ENCODE results near the gene CYBA.
A peak's percentile ranks its signal among the peaks of the same experiment; 100 is the strongest.

The CYBA gene

GRCh38 chr16:88684569-88685155 lies 33.8 kb upstream of the CYBA start:
- H3K27ac ChIP-seq = peak overlapping the region in 8 of 11 experiments; percentile 15 to 74 (median 38); a peak in 12 of 22 replicates
- no peaks in the 10 kb centered on the region for H3K9me3 ChIP-seq (replicated peaks in 1 of 11)
- TF ChIP-seq Cebpa-rat (IDR thresholded peaks at IDR 0.05) = no peak
- peaks cover 0 to 14% (median 0%) of the 10 kb centered on the region in 11 experiments; a peak in 4 of 22 replicates for H4K20me1 ChIP-seq
- peaks cover 0 to 9% (median 0%) of the 10 kb centered on the region in 11 experiments; a peak in 5 of 22 replicates for H3K36me3 ChIP-seq
- peak overlapping the region; percentile 90 to 100 (median 98) for H3K4me2 ChIP-seq
- H3K4me3 ChIP-seq = peak overlapping the region in 7 of 10 experiments; percentile 67 to 82 (median 79); a peak in 11 of 20 replicates
- peaks cover 0 to 6% (median 0%) of the 10 kb centered on the region in 11 experiments; a peak in 5 of 22 replicates for H3K27me3 ChIP-seq
- peaks cover 52 to 73% (median 67%) of the 10 kb centered on the region in 10 experiments for H3K4me1 ChIP-seq
- H3K9ac ChIP-seq = peak overlapping the region in 10 of 11 experiments; percentile 7 to 81 (median 77); a peak in 16 of 22 replicates

DNA sequence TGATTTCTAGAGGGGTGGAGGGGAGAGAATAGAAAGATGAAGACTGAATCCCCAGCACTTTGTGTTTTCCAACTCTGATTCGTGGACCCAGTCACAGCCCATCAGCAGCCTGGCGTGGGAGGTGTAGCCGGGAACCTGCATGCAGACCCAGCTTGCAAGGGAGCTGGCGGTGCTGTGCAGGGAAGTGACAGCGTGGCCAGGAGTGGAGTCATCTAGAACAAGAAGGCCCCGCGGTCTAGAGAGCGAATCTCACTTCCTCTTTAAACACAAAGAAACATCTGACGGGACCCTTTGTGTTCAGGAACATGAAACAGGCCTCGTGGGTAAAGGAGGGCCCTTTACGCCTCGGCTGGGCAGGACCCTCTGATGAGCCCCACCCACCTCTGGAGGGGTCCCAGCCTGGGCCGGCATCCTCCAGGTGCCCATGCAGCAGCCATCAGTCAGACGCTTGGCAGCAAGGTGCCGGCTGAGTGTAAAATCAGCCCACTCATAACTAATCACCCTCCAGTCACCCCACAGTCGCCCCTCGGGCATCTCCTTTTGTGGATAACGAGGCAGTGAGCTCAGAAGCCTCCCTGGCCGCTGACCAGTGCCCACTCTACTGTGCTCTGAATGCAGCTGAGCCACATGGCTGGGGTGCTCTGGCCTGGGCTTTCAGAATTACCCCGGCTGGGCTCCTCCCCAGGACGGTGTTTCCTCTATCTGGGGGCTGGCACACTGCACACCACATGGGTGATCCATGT lies 31.0 kb upstream of the CYBA start:
- Histone ChIP-seq H3K4me3 (peak overlapping the region in 3 of 10 experiments; percentile 10 to 35 (median 20); a peak in 2 of 20 replicates), H3K9ac (peak overlapping the region; percentile 63 to 96 (median 88); a peak in 21 of 22 replicates), H3K9me3 (replicated peaks in 1 of 11) (no peaks in the 10 kb centered on the region), H3K27me3 (peaks cover 0 to 6% (median 0%) of the 10 kb centered on the region in 11 experiments; a peak in 5 of 22 replicates), H3K4me1 (peaks cover 49 to 73% (median 65%) of the 10 kb centered on the region in 10 experiments), H3K36me3 (peaks cover 0 to 32% (median 10%) of the 10 kb centered on the region in 11 experiments; a peak in 8 of 22 replicates), H3K27ac (peak overlapping the region; percentile 59 to 99 (median 96); a peak in 21 of 22 replicates), H4K20me1 (peaks cover 0 to 29% (median 0%) of the 10 kb centered on the region in 11 experiments; a peak in 4 of 22 replicates), H3K4me2 (peak overlapping the region; percentile 73 to 97 (median 83))
- TF ChIP-seq Cebpa-rat (IDR thresholded peaks at IDR 0.05) = no peak

DNA sequence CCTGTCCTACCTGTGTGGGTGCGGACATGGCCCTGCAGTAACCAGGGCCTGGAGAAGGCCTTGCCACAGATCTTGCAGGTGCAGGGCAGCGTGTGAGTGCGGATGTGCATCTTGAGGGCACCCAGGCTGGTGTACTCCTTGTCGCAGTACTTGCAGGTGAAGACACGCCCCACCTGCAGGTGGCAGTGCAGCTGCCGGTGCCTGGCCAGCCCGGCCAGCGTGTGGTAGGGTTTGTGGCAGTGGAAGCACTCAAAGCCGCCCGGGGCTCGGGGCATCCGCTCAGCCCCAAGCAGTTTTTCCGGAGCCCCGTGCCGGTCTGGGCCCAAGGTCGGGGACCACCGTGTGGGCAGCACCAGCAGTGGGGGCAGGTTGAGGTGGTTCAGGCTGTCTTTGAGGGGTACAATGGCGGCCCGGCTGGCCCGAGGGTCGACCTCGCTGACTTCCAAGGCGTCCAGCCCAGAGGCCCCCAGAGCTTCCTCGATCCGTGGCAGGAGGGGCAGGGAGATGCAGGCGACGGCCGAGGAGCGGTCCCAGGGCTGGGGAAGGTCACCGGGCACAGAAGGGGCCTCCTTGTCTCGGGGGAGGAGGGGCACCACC lies 30.3 kb upstream of the CYBA start:
- H3K9ac ChIP-seq = peak overlapping the region in 9 of 11 experiments; percentile 80 to 96 (median 89); a peak in 17 of 22 replicates
- H3K27ac ChIP-seq = peak overlapping the region in 9 of 11 experiments; percentile 88 to 99 (median 97); a peak in 18 of 22 replicates
- H3K27me3 ChIP-seq = peaks cover 0 to 6% (median 0%) of the 10 kb centered on the region in 11 experiments; a peak in 5 of 22 replicates
- peaks cover 0 to 39% (median 11%) of the 10 kb centered on the region in 11 experiments; a peak in 9 of 22 replicates for H3K36me3 ChIP-seq
- peaks cover 0 to 34% (median 0%) of the 10 kb centered on the region in 11 experiments; a peak in 3 of 22 replicates for H4K20me1 ChIP-seq
- peak overlapping the region in 1 of 10 experiments; percentile 10; a peak in 1 of 20 replicates for H3K4me3 ChIP-seq
- peak overlapping the region; percentile 73 to 97 (median 83) for H3K4me2 ChIP-seq
- TF ChIP-seq Cebpa-rat (IDR thresholded peaks at IDR 0.05) = no peak
- H3K4me1 ChIP-seq = peaks cover 52 to 71% (median 62%) of the 10 kb centered on the region in 10 experiments
- no peaks in the 10 kb centered on the region for H3K9me3 ChIP-seq (replicated peaks in 1 of 11)

DNA sequence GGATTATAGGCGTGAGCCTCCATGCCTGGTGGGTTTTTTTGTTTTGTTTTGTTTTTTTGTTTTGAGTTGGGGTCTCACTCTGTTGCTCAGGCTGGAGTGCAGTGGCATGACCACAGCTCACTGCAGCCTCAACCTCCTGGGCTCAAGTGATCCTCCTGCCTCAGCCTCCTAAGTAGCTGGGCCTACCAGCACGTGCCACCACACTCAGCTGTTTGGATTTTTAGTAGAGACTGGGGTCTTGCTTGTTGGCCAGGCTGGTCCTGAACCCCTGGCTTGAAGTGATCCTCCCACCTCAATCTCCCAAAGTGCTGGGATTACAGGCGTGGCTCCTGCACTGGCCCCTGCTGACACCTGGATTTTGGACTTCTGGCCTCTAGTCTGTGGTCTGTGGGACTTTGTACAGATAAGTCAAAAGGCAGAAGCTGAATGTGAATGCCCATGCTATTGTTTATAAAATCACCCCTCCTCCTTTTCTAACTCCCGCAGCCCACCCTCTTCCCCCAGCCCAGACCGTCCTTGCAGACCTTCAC lies 29.8 kb upstream of the CYBA start:
- Histone ChIP-seq H3K27me3 (peaks cover 0 to 5% (median 0%) of the 10 kb centered on the region in 11 experiments; a peak in 5 of 22 replicates), H3K27ac (peak overlapping the region in 6 of 11 experiments; percentile 88 to 99 (median 98); a peak in 7 of 22 replicates), H3K9ac (peak overlapping the region in 7 of 11 experiments; percentile 27 to 96 (median 89); a peak in 10 of 22 replicates), H4K20me1 (peaks cover 0 to 39% (median 0%) of the 10 kb centered on the region in 11 experiments; a peak in 3 of 22 replicates), H3K4me2 (peak overlapping the region; percentile 73 to 97 (median 83)), H3K4me3 (no peak overlapping the region), H3K36me3 (peaks cover 0 to 45% (median 11%) of the 10 kb centered on the region in 11 experiments; a peak in 9 of 22 replicates), H3K4me1 (peaks cover 52 to 71% (median 59%) of the 10 kb centered on the region in 10 experiments), H3K9me3 (replicated peaks in 1 of 11) (no peaks in the 10 kb centered on the region)
- no peak for TF ChIP-seq Cebpa-rat (IDR thresholded peaks at IDR 0.05)

DNA sequence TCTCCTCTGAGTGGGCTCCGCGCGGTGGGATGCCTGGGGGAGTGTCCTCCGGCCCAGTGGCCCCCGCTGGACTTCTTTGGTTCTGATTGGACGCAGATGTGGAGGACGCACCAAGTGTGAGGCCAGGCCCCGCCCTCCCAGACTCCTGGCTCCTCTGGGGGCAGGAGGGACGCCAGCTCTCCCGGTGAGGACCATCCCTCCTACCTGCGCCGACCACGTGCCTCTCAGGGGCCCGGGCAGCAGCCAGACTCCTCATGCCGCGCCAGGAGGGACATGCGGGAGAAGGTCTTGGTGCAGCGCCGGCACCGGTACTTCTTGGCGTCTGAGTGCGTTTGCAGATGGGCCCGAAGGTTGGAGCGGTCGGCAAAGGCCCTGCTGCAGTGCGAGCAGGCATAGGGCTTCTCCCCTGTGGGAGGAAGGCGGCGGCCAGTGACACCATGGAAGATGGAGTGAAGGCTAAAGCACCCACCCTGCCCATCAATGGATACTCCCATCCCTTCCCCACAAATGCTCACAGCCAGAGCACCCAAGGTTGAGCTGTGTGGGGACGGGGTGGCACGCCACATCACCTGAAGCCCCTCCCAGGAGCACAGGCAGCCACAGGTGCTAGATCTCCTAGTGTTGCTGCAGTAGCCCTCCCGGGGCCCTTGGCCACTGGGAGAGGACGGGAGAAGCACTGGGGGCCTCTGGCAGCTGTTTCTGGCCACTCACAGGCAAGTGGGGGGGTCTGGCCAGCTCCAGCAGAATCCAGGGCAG lies 27.5 kb upstream of the CYBA start:
- Histone ChIP-seq H3K4me3 (no peak overlapping the region), H3K9ac (no peak overlapping the region), H3K27me3 (no peaks in the 10 kb centered on the region), H3K27ac (peak overlapping the region in 1 of 11 experiments; percentile 21; a peak in 2 of 22 replicates), H3K36me3 (peaks cover 0 to 64% (median 18%) of the 10 kb centered on the region in 11 experiments; a peak in 12 of 22 replicates), H3K4me1 (peaks cover 30 to 70% (median 57%) of the 10 kb centered on the region in 10 experiments), H3K9me3 (replicated peaks in 1 of 11) (no peaks in the 10 kb centered on the region), H4K20me1 (peaks cover 0 to 46% (median 0%) of the 10 kb centered on the region in 11 experiments; a peak in 3 of 22 replicates), H3K4me2 (no peak overlapping the region)
- TF ChIP-seq Cebpa-rat (IDR thresholded peaks at IDR 0.05) = no peak

GRCh38 chr16:88677721-88678120 lies 26.9 kb upstream of the CYBA start:
- Histone ChIP-seq H3K27ac (no peak overlapping the region), H3K4me1 (peaks cover 24 to 74% (median 55%) of the 10 kb centered on the region in 10 experiments), H4K20me1 (peaks cover 0 to 51% (median 0%) of the 10 kb centered on the region in 11 experiments; a peak in 3 of 22 replicates), H3K4me2 (no peak overlapping the region), H3K27me3 (no peaks in the 10 kb centered on the region), H3K36me3 (peaks cover 0 to 68% (median 18%) of the 10 kb centered on the region in 11 experiments; a peak in 12 of 22 replicates), H3K4me3 (no peak overlapping the region), H3K9me3 (replicated peaks in 1 of 11) (no peaks in the 10 kb centered on the region), H3K9ac (no peak overlapping the region)
- TF ChIP-seq Cebpa-rat (IDR thresholded peaks at IDR 0.05) = no peak

DNA sequence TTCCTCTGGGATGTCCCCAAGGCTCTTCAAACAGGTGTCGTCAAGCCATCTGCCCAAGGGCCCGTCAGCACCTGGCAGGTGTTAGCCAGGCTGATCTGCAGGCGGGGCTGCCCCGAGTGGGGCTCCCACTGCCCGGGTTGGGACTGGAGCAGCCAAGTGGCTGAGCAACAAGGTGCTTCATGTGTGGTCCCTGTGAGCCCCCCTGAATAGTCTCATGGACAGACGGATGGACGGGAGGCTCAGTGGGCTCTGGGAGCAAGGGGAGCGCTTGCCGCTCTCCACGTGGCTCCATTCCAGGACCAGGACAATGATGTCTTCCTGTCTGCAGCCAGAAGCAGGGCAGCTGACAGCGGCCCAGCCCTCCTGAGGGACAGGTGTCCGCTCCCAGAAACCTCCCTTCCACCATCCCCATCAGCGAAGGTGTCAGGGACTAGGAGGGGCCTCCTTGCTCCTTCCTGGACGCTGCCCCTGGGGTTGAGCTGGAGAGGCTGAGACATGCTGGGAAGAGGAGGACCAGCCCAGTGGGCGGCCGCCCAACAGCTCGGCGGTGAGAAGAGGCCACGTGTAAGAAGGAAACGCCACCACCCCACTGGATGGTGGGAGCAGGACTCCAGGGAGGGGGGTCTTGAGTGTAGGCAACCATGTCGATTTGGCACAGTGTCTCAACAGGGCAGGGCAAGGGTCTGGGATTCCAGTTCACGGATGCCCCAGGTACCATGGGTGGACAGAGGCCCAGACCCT lies 25.8 kb upstream of the CYBA start:
- no peak for TF ChIP-seq Cebpa-rat (IDR thresholded peaks at IDR 0.05)
- peaks cover 14 to 73% (median 53%) of the 10 kb centered on the region in 10 experiments for H3K4me1 ChIP-seq
- H3K27ac ChIP-seq = no peak overlapping the region
- H3K4me3 ChIP-seq = no peak overlapping the region
- 0 out of 22 replicates have a peak overlapping the region, but pooled peaks of 2 of the 11 experiments have one; percentile 10 to 18 for H3K4me2 ChIP-seq
- H3K9me3 ChIP-seq (replicated peaks in 1 of 11) = no peaks in the 10 kb centered on the region
- no peaks in the 10 kb centered on the region for H3K27me3 ChIP-seq
- no peak overlapping the region for H3K9ac ChIP-seq
- peaks cover 0 to 68% (median 18%) of the 10 kb centered on the region in 11 experiments; a peak in 12 of 22 replicates for H3K36me3 ChIP-seq
- peaks cover 0 to 60% (median 0%) of the 10 kb centered on the region in 11 experiments; a peak in 3 of 22 replicates for H4K20me1 ChIP-seq

Measured in BLaER1 treated with 17β-estradiol and CSF1 and Interleukin-3, amounts not matched to agents 10 nM and 100 nM (cell line).